Transverse colon (tissue), 4 donors: ENCODE data around the gene PRKAA2.

Source experiments
- EP300 ChIP-seq: sonication (generic); formaldehyde crosslinking; IDR thresholded peaks from one replicate; pipeline ENCODE4 v1.6.1; 2017; ENCODE audit warnings: antibody characterized with exemption, low read depth
- POLR2A ChIP-seq: fragments of 450-650 bp; IDR thresholded peaks from one replicate; pipeline ENCODE4 v1.6.1; 2016; ENCODE audit warnings: antibody characterized with exemption, mild to moderate bottlenecking, moderate library complexity
- POLR2AphosphoS5 ChIP-seq, 3 donors: sonication (generic); formaldehyde crosslinking; IDR thresholded peaks; one replicate each; pipeline ENCODE4 v1.6.1; 2016; ENCODE audit warnings: antibody characterized with exemption in 3 of 3
- TF ChIP-seq, protein P1 (sequence below), 5 experiments: fragments of 200-600 bp in 3 of 5; fragments of 450-650 bp in 2 of 5; sonication (generic) in 3 of 5; IDR thresholded peaks; 1 replicate in 2 of 5; 2 replicates in 3 of 5; pipeline ENCODE4 v1.5.1; 2016 to 2017; ENCODE audit warnings: antibody characterized with exemption in 5 of 5, inconsistent platforms in 3 of 5, mild to moderate bottlenecking in 2 of 5, moderate library complexity in 1 of 5

DNA sequence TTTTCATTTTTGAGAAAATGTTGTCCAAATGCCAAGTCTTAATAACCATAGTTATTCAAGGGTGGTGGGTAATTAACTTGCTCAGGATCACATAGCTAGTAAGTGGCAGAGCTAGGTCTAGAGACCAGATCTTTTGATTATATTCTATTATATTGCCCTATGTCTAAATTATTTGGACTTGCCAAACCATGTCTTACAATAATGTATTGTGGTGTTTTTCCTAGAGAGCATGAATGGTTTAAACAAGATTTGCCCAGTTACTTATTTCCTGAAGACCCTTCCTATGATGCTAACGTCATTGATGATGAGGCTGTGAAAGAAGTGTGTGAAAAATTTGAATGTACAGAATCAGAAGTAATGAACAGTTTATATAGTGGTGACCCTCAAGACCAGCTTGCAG lies 58.6 kb downstream of the PRKAA2 start:
- TF ChIP-seq POLR2A = no peak
- TF ChIP-seq EP300 = no peak
- TF ChIP-seq, protein P1, sequence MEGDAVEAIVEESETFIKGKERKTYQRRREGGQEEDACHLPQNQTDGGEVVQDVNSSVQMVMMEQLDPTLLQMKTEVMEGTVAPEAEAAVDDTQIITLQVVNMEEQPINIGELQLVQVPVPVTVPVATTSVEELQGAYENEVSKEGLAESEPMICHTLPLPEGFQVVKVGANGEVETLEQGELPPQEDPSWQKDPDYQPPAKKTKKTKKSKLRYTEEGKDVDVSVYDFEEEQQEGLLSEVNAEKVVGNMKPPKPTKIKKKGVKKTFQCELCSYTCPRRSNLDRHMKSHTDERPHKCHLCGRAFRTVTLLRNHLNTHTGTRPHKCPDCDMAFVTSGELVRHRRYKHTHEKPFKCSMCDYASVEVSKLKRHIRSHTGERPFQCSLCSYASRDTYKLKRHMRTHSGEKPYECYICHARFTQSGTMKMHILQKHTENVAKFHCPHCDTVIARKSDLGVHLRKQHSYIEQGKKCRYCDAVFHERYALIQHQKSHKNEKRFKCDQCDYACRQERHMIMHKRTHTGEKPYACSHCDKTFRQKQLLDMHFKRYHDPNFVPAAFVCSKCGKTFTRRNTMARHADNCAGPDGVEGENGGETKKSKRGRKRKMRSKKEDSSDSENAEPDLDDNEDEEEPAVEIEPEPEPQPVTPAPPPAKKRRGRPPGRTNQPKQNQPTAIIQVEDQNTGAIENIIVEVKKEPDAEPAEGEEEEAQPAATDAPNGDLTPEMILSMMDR (IDR thresholded peaks at IDR 0.05) = no peak
- no peak for TF ChIP-seq POLR2AphosphoS5 (IDR thresholded peaks at IDR 0.05)
